NB4 (cell line): Measurements from ENCODE around the gene EPAS1.

ENCODE experiments used
- CTCF ChIP-seq: IDR thresholded peaks from one replicate; pipeline ENCODE4 v1.5.1; 2012; ENCODE audit warnings: low read depth, low read length
- MAX ChIP-seq: IDR thresholded peaks from 2 replicates; pipeline ENCODE4 v1.6.1; 2011; ENCODE audit warnings: low read depth, low read length
- MYC ChIP-seq: IDR thresholded peaks from 2 replicates; pipeline ENCODE4 v1.6.1; 2011; ENCODE audit warnings: low read depth, low read length
- POLR2A ChIP-seq: IDR thresholded peaks from 2 replicates; pipeline ENCODE4 v1.6.1; 2011; ENCODE audit warnings: mild to moderate bottlenecking; ENCODE audit not compliant: insufficient read length; ENCODE audit errors: extremely low read depth

GRCh38 chr2:46336283-46336959, 39.2 kb downstream of the EPAS1 start:
- TF ChIP-seq CTCF (no peak), POLR2A (no peak), MAX (no peak), MYC (no peak)
